Activated B cell treated with CpG ODN at 0.5 μM for 24 hours (primary cell): ENCODE measurements around the gene LASP1. TPM values are rescaled to one million over a fixed set of nuclear protein-coding genes. Genes with fewer than 3 reads are reported as not detected.

Source experiments
- ATAC-seq: fragments of 200-7000 bp; cut with Tn5 transposase; one replicate; pipeline ENCODE4 v1.10.0; 2021; ENCODE audit warnings: low read depth, mild to moderate bottlenecking, moderate library complexity
- CTCF ChIA-PET: fragments of 350-600 bp; sonication (Branson Sonifier 250); formaldehyde crosslinking; loops from one replicate; lab custom pipeline; 2021; ENCODE audit warnings: antibody characterized with exemption; lab: Charles Lee
- POLR2A ChIA-PET: fragments of 350-600 bp; sonication (Branson Sonifier 250); formaldehyde crosslinking; loops from one replicate; lab custom pipeline; 2021; ENCODE audit warnings: antibody characterized with exemption; lab: Charles Lee
- DNase-seq: peaks from one replicate; pipeline ENCODE4 v3.0.0; 2022
- H3K27ac Mint-ChIP-seq: one replicate; pipeline ENCODE4 v1.8.0; 2020; ENCODE audit warnings: mixed read lengths
- H3K27me3 Mint-ChIP-seq: one replicate; pipeline ENCODE4 v1.8.0; 2021; ENCODE audit warnings: mixed read lengths
- H3K36me3 Mint-ChIP-seq: one replicate; pipeline ENCODE4 v1.8.0; 2021; ENCODE audit warnings: low read depth, mixed read lengths
- H3K4me1 Mint-ChIP-seq: one replicate; pipeline ENCODE4 v1.8.0; 2021; ENCODE audit warnings: mixed read lengths
- H3K4me3 Mint-ChIP-seq: one replicate; pipeline ENCODE4 v1.8.0; 2020; ENCODE audit warnings: mild to moderate bottlenecking, mixed read lengths
- H3K9me3 Mint-ChIP-seq: one replicate; pipeline ENCODE4 v1.8.0; 2020; ENCODE audit warnings: mixed read lengths
- CTCF ChIP-seq: fragments of 200-600 bp; IDR thresholded peaks from one replicate; pipeline ENCODE4 v1.8.0; 2022; ENCODE audit warnings: antibody characterized with exemption, mild to moderate bottlenecking
- intact Hi-C: fragments of 100-400 bp; cut with micrococcal nuclease; formaldehyde crosslinking; loops from one replicate; pipeline ENCODE4 v1.15.1; 2024
- total RNA-seq: library from RNA; stranded (reverse); gene quantifications from 2 replicates; pipeline ENCODE4 v1.2.3, GENCODE V29; 2022

LASP1 gene
- total RNA-seq, 1 donor from 2014 or later = 127 TPM

GRCh38 chr17:38920374-38921291 lies 50.8 kb downstream of the LASP1 start:
- ChIA-PET POLR2A (interaction anchor here (1.1 to 4.4 kb wide), 2 partner anchors 48 to 51 kb away, joined by 3 to 40 read pairs; partner anchors contain the start of gene LASP1), CTCF (interaction anchor here (0.7 to 1.1 kb wide), 2 partner anchors 31 to 62 kb away, joined by 3 read pairs; no protein-coding TSS in a partner anchor)
- Mint-ChIP-seq H3K9me3 (no peaks in the 10 kb centered on the region), H3K4me3 (no peak overlapping the region), H3K36me3 (peaks cover 45% of the 10 kb centered on the region), H3K27me3 (no peaks in the 10 kb centered on the region), H3K27ac (peak overlapping the region; percentile 55), H3K4me1 (peaks cover 21% of the 10 kb centered on the region)
- DNase-seq = no peak
- ATAC-seq = no peak
- intact Hi-C loops = no loop called here
- no peak for TF ChIP-seq CTCF

- DNase-seq = no peak
- POLR2A ChIA-PET = interaction anchor here (0.5 to 5.1 kb wide), 6 partner anchors 13 to 69 kb away, joined by 3 to 40 read pairs (median 18); partner anchors contain the start of genes LASP1 and RPL23
- H3K27ac Mint-ChIP-seq = peak overlapping the region; percentile 55
Observed at GRCh38 chr17:38921756-38922411, 52.0 kb downstream of the LASP1 start.

GRCh38 chr17:38922538-38923297 lies 52.9 kb downstream of the LASP1 start:
- peaks cover 26% of the 10 kb centered on the region for H3K36me3 Mint-ChIP-seq
- no peaks in the 10 kb centered on the region for H3K27me3 Mint-ChIP-seq
- H3K4me3 Mint-ChIP-seq = no peak overlapping the region
- ChIA-PET POLR2A (interaction anchor here (1.0 to 5.1 kb wide), 5 partner anchors 24 to 230 kb away, joined by 3 to 40 read pairs (median 31); partner anchors contain the start of genes LASP1 and RPL23), CTCF (interaction anchor here (0.9 to 2.8 kb wide), 3 partner anchors 53 to 231 kb away, joined by 3 to 11 read pairs (median 9); partner anchors contain the start of gene LASP1)
- intact Hi-C loops = no loop called here
- no peaks in the 10 kb centered on the region for H3K9me3 Mint-ChIP-seq
- ATAC-seq (no peak), DNase-seq (no peak)
- peak overlapping the region; percentile 55 for H3K27ac Mint-ChIP-seq
- no peak for TF ChIP-seq CTCF
- H3K4me1 Mint-ChIP-seq = peaks cover 21% of the 10 kb centered on the region

More at GRCh38 chr17:38921756-38922411, 52.0 kb downstream of the LASP1 start:
- ATAC-seq = peak; percentile 74
- peaks cover 35% of the 10 kb centered on the region for H3K36me3 Mint-ChIP-seq
- intact Hi-C loops = no loop called here
- H3K4me1 Mint-ChIP-seq = peaks cover 21% of the 10 kb centered on the region
- no peaks in the 10 kb centered on the region for H3K9me3 Mint-ChIP-seq
- no peak overlapping the region for H3K4me3 Mint-ChIP-seq
- CTCF ChIA-PET = interaction anchor here (0.9 to 2.8 kb wide), 3 partner anchors 53 to 232 kb away, joined by 3 to 11 read pairs (median 3); no protein-coding TSS in a partner anchor
- TF ChIP-seq CTCF = no peak
- H3K27me3 Mint-ChIP-seq = no peaks in the 10 kb centered on the region

GRCh38 chr17:38925263-38925995 lies 55.6 kb downstream of the LASP1 start, which contains the start of gene LASP1NB:
TSS of gene LASP1NB (plus strand) at chr17:38925614.
- Mint-ChIP-seq H3K4me3 (no peak within 1 kb of the TSS), H3K9me3 (no peaks in the 10 kb centered on the region), H3K27me3 (no peaks in the 10 kb centered on the region), H3K4me1 (peaks cover 17% of the 10 kb centered on the region), H3K27ac (no peak within 1 kb of the TSS), H3K36me3 (peaks cover 2% of the 10 kb centered on the region)
- ChIA-PET CTCF (interaction anchor here (0.7 to 2.8 kb wide), 3 partner anchors 54 to 599 kb away, joined by 5 to 9 read pairs (median 5); partner anchors contain the start of gene LASP1), POLR2A (interaction anchor here (0.6 to 5.1 kb wide), 9 partner anchors 8 to 229 kb away, joined by 3 to 32 read pairs (median 5); partner anchors contain the start of genes FBXO47, LASP1 and RPL23)
- TF ChIP-seq CTCF = no peak
- DNase-seq (no peak), ATAC-seq (no peak)
- intact Hi-C loops = loop anchor here (2.0 kb wide), 3 partner anchors 17 to 227 kb away; partner anchors contain the start of gene LASP1
